HepG2 (cell line): ENCODE data around the gene PIM1. TPM values are rescaled to one million over a fixed set of nuclear protein-coding genes. Genes with fewer than 3 reads are reported as not detected.

ENCODE experiments used
- CREM ChIP-seq, 2 experiments: sonication (generic) in 1 of 2; formaldehyde crosslinking in 1 of 2; IDR thresholded peaks; 2 replicates each; pipeline versions ENCODE4 v1.4.0 to v1.6.1; 2016 to 2020; ENCODE audit warnings: antibody characterized with exemption in 1 of 2, mild to moderate bottlenecking in 1 of 2, missing genetic modification reagents in 1 of 2
- FOXO1 ChIP-seq: sonication (generic); formaldehyde crosslinking; IDR thresholded peaks from 2 replicates; pipeline ENCODE4 v1.4.0; 2020; ENCODE audit warnings: missing genetic modification reagents
- GTF2F1 ChIP-seq: fragments of 150-350 bp; IDR thresholded peaks from 2 replicates; pipeline ENCODE4 v1.6.1; 2014; ENCODE audit warnings: low read length
- HDAC1 ChIP-seq: sonication (generic); formaldehyde crosslinking; IDR thresholded peaks from 2 replicates; pipeline ENCODE4 v1.5.1; 2020; ENCODE audit warnings: mild to moderate bottlenecking, missing genetic modification reagents
- HMGXB4 ChIP-seq, 2 experiments: sonication (generic) in 1 of 2; formaldehyde crosslinking in 1 of 2; IDR thresholded peaks; 2 replicates each; pipeline versions ENCODE4 v1.4.0 to v1.6.1; 2018 to 2020; ENCODE audit warnings: missing genetic modification reagents in 2 of 2, borderline replicate concordance in 1 of 2, low read depth in 1 of 2, mild to moderate bottlenecking in 1 of 2, missing biosample characterization in 1 of 2
- MLXIP ChIP-seq: sonication (generic); formaldehyde crosslinking; IDR thresholded peaks from 2 replicates; pipeline ENCODE4 v1.9.0; 2021; ENCODE audit warnings: missing genetic modification reagents, borderline replicate concordance
- REST ChIP-seq, 2 experiments: IDR thresholded peaks; 2 replicates each; pipeline ENCODE4 v1.6.1; 2011 to 2012; ENCODE audit warnings: low read length in 2 of 2, borderline replicate concordance in 1 of 2, low read depth in 1 of 2, mild to moderate bottlenecking in 1 of 2, moderate library complexity in 1 of 2
- RORA ChIP-seq: sonication (generic); formaldehyde crosslinking; IDR thresholded peaks from 2 replicates; pipeline ENCODE4 v1.5.0; 2020; ENCODE audit warnings: mild to moderate bottlenecking, missing genetic modification reagents, moderate library complexity
- RXRA ChIP-seq: sonication (generic); formaldehyde crosslinking; IDR thresholded peaks from 2 replicates; pipeline ENCODE4 v1.5.1; 2020; ENCODE audit warnings: missing genetic modification reagents
- SRSF9 ChIP-seq: fragments of 200-400 bp; formaldehyde crosslinking; IDR thresholded peaks from 2 replicates; pipeline ENCODE4 v1.6.1; 2018; ENCODE audit warnings: borderline replicate concordance, mild to moderate bottlenecking, low read depth, low read length; ENCODE audit not compliant: insufficient read depth, poor library complexity, severe bottlenecking
- STAT6 ChIP-seq: sonication (generic); formaldehyde crosslinking; IDR thresholded peaks from 2 replicates; pipeline ENCODE4 v1.4.0; 2020; ENCODE audit warnings: missing genetic modification reagents, mild to moderate bottlenecking, borderline replicate concordance
- SYNCRIP ChIP-seq: fragments of 200-400 bp; formaldehyde crosslinking; IDR thresholded peaks from 2 replicates; pipeline ENCODE4 v1.6.1; 2018; ENCODE audit warnings: mild to moderate bottlenecking, low read depth, low read length; ENCODE audit not compliant: insufficient read depth
- TMF1 ChIP-seq: sonication (generic); formaldehyde crosslinking; IDR thresholded peaks from 2 replicates; pipeline ENCODE4 v1.8.1; 2022; ENCODE audit warnings: low read depth, missing genetic modification reagents
- ZBTB14 ChIP-seq: sonication (generic); formaldehyde crosslinking; IDR thresholded peaks from 2 replicates; pipeline ENCODE4 v1.4.0; 2020; ENCODE audit warnings: missing genetic modification reagents
- ZNF605 ChIP-seq: sonication (generic); formaldehyde crosslinking; IDR thresholded peaks from 2 replicates; pipeline ENCODE4 v1.8.0; 2022; ENCODE audit warnings: mild to moderate bottlenecking, missing genetic modification reagents
- polyA plus RNA-seq, 8 experiments: library from polyadenylated mRNA; depleted of rRNA in 3 of 8; stranded (reverse) in 7 of 8; unstranded in 1 of 8; fragments of >200 nt; fragmentation: Illumina TruSeq in 4 of 8; extraction: Trizol in 4 of 8; gene quantifications; 2 replicates each; pipeline versions ENCODE4 v1.2.1 to v1.2.3, GENCODE V29; 2011 to 2016; ENCODE audit warnings: low read depth in 4 of 8, missing spikeins in 1 of 8, mixed read lengths in 1 of 8; ENCODE audit not compliant: insufficient read depth in 1 of 8
- total RNA-seq, 5 experiments: library from RNA; depleted of rRNA; stranded (reverse); fragments of >200 nt; fragmentation: Illumina TruSeq; extraction: Trizol; gene quantifications; 2 replicates each; pipeline ENCODE4 v1.2.3, GENCODE V29; 2016; ENCODE audit warnings: low read depth in 1 of 5

PIM1 gene
- total and polyA plus RNA-seq, 2 of the 13 experiments (the other 11 are each of a cell fraction or from before 2014, with no cell fraction given) = 29.4 to 117 TPM

- TF ChIP-seq RORA (CRISPR knock-in tag) (no peak), MLXIP (CRISPR knock-in tag) (no peak), GTF2F1 (no peak), CREM (IDR thresholded peaks at IDR 0.05) (no peak), CREM (CRISPR knock-in tag; IDR thresholded peaks at IDR 0.05) (no peak), SYNCRIP (no peak), ZNF605 (CRISPR knock-in tag) (peak; percentile 52; the same call in 1 of the 2 replicates), FOXO1 (CRISPR knock-in tag) (peak; percentile 64; the same call in 1 of the 2 replicates), HMGXB4 (CRISPR knock-in tag; IDR thresholded peaks at IDR 0.05; ENCODE audit: borderline replicate concordance in 1 of 2, low read depth in 1 of 2) (peak; percentile 53 to 67; a peak in 1 of 4 replicates), ZBTB14 (CRISPR knock-in tag) (no peak), HDAC1 (CRISPR knock-in tag) (no peak), STAT6 (CRISPR knock-in tag) (no peak), SRSF9 (no peak), RXRA (CRISPR knock-in tag) (peak; percentile 24; the same call in 1 of the 2 replicates), TMF1 (CRISPR knock-in tag) (no peak), REST (IDR thresholded peaks at IDR 0.05; ENCODE audit: borderline replicate concordance in 1 of 2, low read depth in 1 of 2, low read length in 2 of 2) (no peak)
These were observed 38.0 kb downstream of the PIM1 start (continued) for GRCh38 chr6:37207903-37208456.
